ENCODE results near the gene POLA1.

Gene POLA1

DNA sequence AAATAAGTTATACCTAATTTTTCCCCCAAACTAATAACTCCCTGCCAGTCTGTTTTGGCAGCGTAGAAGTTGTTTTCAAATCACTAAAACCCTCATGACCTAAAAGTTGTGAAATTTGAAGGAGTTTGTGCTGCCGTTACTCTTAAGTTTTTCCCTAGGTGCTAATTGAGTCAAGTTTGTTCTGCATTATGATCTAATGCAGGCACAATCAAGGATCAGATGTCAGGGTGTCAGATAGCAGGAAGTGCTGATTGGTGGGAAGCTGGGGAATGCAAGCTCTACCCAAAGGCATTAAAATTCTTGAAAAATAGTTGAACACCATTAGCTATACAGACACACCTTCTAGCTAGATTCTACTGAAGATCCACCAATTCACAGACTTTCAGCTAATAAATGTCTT is 270.1 kb downstream of the POLA1 start:
- ATAC-seq, result no peak
- TF ChIP-seq PATZ1 (CRISPR knock-in tag; IDR thresholded peaks at IDR 0.05; ENCODE audit: borderline replicate concordance) (no peak), PPARA (CRISPR knock-in tag; IDR thresholded peaks at IDR 0.05; ENCODE audit: borderline replicate concordance) (no peak), ISL1 (CRISPR knock-in tag; IDR thresholded peaks at IDR 0.05) (no peak), TOX (CRISPR knock-in tag; IDR thresholded peaks at IDR 0.05; ENCODE audit: borderline replicate concordance) (no peak), ZFP30 (CRISPR knock-in tag; IDR thresholded peaks at IDR 0.05) (no peak), GLIS3 (CRISPR knock-in tag; IDR thresholded peaks at IDR 0.05) (no peak), SNAI2 (CRISPR knock-in tag; IDR thresholded peaks at IDR 0.05) (no peak), ZNF565 (CRISPR knock-in tag; conservative IDR thresholded peaks at IDR 0.05; ENCODE audit: low read depth) (no peak), TSHZ2 (CRISPR knock-in tag; IDR thresholded peaks at IDR 0.05) (no peak), ZNF70 (CRISPR knock-in tag; IDR thresholded peaks at IDR 0.05) (no peak), ZC3H10 (CRISPR knock-in tag; IDR thresholded peaks at IDR 0.05) (no peak), OSR1 (CRISPR knock-in tag; IDR thresholded peaks at IDR 0.05) (no peak)
- TF ChIP-seq, protein P1, sequence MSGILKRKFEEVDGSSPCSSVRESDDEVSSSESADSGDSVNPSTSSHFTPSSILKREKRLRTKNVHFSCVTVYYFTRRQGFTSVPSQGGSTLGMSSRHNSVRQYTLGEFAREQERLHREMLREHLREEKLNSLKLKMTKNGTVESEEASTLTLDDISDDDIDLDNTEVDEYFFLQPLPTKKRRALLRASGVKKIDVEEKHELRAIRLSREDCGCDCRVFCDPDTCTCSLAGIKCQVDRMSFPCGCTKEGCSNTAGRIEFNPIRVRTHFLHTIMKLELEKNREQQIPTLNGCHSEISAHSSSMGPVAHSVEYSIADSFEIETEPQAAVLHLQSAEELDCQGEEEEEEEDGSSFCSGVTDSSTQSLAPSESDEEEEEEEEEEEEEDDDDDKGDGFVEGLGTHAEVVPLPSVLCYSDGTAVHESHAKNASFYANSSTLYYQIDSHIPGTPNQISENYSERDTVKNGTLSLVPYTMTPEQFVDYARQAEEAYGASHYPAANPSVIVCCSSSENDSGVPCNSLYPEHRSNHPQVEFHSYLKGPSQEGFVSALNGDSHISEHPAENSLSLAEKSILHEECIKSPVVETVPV (CRISPR knock-in tag; IDR thresholded peaks at IDR 0.05), result no peak

DNA sequence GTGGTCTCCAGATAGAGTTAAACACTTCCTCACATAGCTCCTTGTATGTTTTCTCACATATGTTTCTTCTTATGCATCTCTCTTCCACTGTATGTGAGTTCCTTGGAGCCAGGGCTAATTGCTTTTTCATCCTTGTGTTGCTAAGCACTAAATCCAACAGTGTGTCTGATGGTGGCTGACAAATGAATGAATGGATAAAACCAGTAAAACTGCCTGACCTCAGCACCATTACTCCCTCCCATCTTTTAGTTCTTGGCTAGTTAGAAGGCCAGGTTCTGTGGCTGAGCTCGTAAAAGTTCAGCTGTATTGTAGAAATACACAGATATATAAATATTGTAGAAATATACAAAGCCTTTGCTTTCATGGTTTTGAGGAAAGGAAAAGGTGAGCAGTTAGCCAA is 271.7 kb downstream of the POLA1 start:
- no peak for TF ChIP-seq ISL1 (CRISPR knock-in tag; IDR thresholded peaks at IDR 0.05)
- TF ChIP-seq, protein P1 (CRISPR knock-in tag; IDR thresholded peaks at IDR 0.05), result no peak
- no peak for TF ChIP-seq ARNTL (CRISPR knock-in tag; IDR thresholded peaks at IDR 0.05; ENCODE audit: borderline replicate concordance, low read depth)
- no peak for TF ChIP-seq POU6F1 (CRISPR knock-in tag; IDR thresholded peaks at IDR 0.05; ENCODE audit: borderline replicate concordance, low read depth)
- TF ChIP-seq OSR1 (CRISPR knock-in tag; IDR thresholded peaks at IDR 0.05), result no peak
- no peak for TF ChIP-seq ZFP30 (CRISPR knock-in tag; IDR thresholded peaks at IDR 0.05)
- no peak for TF ChIP-seq ZC3H10 (CRISPR knock-in tag; IDR thresholded peaks at IDR 0.05)
- no peak for TF ChIP-seq TSHZ2 (CRISPR knock-in tag; IDR thresholded peaks at IDR 0.05)
- TF ChIP-seq CREB5 (CRISPR knock-in tag; IDR thresholded peaks at IDR 0.05; ENCODE audit: low read depth), result no peak
- no peak for TF ChIP-seq TCF4 (CRISPR knock-in tag; IDR thresholded peaks at IDR 0.05; ENCODE audit: borderline replicate concordance)
- no peak for TF ChIP-seq ZNF70 (CRISPR knock-in tag; IDR thresholded peaks at IDR 0.05)
- no peak for TF ChIP-seq RARB (CRISPR knock-in tag; IDR thresholded peaks at IDR 0.05)
- TF ChIP-seq ESRRG (CRISPR knock-in tag; IDR thresholded peaks at IDR 0.05), result no peak
- TF ChIP-seq ZNF565 (CRISPR knock-in tag; conservative IDR thresholded peaks at IDR 0.05; ENCODE audit: low read depth), result no peak
- no peak for TF ChIP-seq CSDC2 (CRISPR knock-in tag; IDR thresholded peaks at IDR 0.05)
- no peak for TF ChIP-seq ZFP3 (CRISPR knock-in tag; IDR thresholded peaks at IDR 0.05)
- no peak for TF ChIP-seq TOX (CRISPR knock-in tag; IDR thresholded peaks at IDR 0.05; ENCODE audit: borderline replicate concordance)
- no peak for TF ChIP-seq GLIS3 (CRISPR knock-in tag; IDR thresholded peaks at IDR 0.05)
- no peak for TF ChIP-seq ZNF8 (CRISPR knock-in tag; IDR thresholded peaks at IDR 0.05)
- no peak for ATAC-seq
